Measurements from ENCODE around the gene PI4KA.
A peak's percentile ranks its signal among the peaks of the same experiment; 100 is the strongest.
"Not testable (repeated sequence)": the region's sequence is repeated elsewhere in the genome, so short reads cannot be mapped to it uniquely, and the experiment has no call there.

DNA sequence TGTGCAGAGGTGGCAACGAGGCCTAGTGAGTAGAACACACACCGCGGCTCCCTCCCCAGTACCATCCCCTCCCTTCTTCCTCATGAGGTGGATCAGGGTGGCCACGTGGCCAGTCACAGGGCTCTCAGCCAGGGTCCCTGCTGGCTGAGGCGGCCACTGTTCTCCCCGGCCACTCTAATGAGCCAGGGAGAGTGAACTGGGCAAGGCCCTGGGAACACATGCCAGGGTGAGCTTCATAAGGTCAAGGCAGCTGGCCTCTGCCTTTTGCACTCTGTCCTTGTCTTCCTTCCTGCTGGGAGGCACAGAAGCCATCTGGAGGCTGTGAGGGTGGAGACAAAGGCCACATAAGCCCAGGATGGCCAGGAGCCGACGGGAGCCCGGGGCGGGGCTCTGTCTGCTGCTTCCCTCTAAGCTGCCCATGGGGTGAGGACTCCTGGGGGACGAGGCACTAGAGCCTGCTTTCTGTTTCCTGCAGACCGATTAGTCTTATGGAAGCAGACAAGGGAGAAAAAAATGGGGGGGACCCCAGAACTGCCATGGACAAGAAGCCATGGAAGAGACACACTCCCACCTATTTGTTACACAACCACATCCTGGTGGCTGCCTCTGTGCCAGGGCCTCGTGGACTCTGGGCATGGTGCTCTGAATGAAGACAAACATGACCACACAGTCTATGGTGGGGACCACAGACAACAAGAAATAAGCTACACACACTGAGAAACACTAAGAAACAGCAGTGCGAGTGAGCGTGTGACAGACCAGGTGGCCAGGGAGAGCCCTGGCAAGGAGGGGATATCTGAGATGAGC, 123.1 kb downstream of the PI4KA start:
- TF ChIP-seq, protein P1, sequence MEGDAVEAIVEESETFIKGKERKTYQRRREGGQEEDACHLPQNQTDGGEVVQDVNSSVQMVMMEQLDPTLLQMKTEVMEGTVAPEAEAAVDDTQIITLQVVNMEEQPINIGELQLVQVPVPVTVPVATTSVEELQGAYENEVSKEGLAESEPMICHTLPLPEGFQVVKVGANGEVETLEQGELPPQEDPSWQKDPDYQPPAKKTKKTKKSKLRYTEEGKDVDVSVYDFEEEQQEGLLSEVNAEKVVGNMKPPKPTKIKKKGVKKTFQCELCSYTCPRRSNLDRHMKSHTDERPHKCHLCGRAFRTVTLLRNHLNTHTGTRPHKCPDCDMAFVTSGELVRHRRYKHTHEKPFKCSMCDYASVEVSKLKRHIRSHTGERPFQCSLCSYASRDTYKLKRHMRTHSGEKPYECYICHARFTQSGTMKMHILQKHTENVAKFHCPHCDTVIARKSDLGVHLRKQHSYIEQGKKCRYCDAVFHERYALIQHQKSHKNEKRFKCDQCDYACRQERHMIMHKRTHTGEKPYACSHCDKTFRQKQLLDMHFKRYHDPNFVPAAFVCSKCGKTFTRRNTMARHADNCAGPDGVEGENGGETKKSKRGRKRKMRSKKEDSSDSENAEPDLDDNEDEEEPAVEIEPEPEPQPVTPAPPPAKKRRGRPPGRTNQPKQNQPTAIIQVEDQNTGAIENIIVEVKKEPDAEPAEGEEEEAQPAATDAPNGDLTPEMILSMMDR (IDR thresholded peaks at IDR 0.05; ENCODE audit: low read depth, low read length, missing input control), result not testable (repeated sequence)
- TF ChIP-seq, protein P2, sequence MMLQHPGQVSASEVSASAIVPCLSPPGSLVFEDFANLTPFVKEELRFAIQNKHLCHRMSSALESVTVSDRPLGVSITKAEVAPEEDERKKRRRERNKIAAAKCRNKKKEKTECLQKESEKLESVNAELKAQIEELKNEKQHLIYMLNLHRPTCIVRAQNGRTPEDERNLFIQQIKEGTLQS (IDR thresholded peaks at IDR 0.05), result not testable (repeated sequence)
- TF ChIP-seq, protein P3, sequence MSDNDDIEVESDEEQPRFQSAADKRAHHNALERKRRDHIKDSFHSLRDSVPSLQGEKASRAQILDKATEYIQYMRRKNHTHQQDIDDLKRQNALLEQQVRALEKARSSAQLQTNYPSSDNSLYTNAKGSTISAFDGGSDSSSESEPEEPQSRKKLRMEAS (IDR thresholded peaks at IDR 0.05), result not testable (repeated sequence)
- TF ChIP-seq, protein P4, sequence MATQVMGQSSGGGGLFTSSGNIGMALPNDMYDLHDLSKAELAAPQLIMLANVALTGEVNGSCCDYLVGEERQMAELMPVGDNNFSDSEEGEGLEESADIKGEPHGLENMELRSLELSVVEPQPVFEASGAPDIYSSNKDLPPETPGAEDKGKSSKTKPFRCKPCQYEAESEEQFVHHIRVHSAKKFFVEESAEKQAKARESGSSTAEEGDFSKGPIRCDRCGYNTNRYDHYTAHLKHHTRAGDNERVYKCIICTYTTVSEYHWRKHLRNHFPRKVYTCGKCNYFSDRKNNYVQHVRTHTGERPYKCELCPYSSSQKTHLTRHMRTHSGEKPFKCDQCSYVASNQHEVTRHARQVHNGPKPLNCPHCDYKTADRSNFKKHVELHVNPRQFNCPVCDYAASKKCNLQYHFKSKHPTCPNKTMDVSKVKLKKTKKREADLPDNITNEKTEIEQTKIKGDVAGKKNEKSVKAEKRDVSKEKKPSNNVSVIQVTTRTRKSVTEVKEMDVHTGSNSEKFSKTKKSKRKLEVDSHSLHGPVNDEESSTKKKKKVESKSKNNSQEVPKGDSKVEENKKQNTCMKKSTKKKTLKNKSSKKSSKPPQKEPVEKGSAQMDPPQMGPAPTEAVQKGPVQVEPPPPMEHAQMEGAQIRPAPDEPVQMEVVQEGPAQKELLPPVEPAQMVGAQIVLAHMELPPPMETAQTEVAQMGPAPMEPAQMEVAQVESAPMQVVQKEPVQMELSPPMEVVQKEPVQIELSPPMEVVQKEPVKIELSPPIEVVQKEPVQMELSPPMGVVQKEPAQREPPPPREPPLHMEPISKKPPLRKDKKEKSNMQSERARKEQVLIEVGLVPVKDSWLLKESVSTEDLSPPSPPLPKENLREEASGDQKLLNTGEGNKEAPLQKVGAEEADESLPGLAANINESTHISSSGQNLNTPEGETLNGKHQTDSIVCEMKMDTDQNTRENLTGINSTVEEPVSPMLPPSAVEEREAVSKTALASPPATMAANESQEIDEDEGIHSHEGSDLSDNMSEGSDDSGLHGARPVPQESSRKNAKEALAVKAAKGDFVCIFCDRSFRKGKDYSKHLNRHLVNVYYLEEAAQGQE (IDR thresholded peaks at IDR 0.05), result not testable (repeated sequence)
- not testable (repeated sequence) for TF ChIP-seq YY1, JUND, RAD21 (IDR thresholded peaks at IDR 0.05)
- TF ChIP-seq, protein P5, sequence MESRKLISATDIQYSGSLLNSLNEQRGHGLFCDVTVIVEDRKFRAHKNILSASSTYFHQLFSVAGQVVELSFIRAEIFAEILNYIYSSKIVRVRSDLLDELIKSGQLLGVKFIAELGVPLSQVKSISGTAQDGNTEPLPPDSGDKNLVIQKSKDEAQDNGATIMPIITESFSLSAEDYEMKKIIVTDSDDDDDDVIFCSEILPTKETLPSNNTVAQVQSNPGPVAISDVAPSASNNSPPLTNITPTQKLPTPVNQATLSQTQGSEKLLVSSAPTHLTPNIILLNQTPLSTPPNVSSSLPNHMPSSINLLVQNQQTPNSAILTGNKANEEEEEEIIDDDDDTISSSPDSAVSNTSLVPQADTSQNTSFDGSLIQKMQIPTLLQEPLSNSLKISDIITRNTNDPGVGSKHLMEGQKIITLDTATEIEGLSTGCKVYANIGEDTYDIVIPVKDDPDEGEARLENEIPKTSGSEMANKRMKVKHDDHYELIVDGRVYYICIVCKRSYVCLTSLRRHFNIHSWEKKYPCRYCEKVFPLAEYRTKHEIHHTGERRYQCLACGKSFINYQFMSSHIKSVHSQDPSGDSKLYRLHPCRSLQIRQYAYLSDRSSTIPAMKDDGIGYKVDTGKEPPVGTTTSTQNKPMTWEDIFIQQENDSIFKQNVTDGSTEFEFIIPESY (IDR thresholded peaks at IDR 0.05), result not testable (repeated sequence)
- peak; percentile 71 for TF ChIP-seq NR2F2 (IDR thresholded peaks at IDR 0.05)

All from liver (tissue), 3 donors.